AG09309 (cell line): Measurements from ENCODE around the gene ANAPC5.
"Not testable (repeated sequence)": the region's sequence is repeated elsewhere in the genome, so short reads cannot be mapped to it uniquely, and the experiment has no call there.

Source experiments
- DNase-seq: peaks from one replicate; pipeline ENCODE4 v3.0.0-alpha.2; 2010; ENCODE audit warnings: low read depth
- H3K4me3 ChIP-seq: 2 replicates; pipeline ENCODE4 v1.5.1; 2011; ENCODE audit warnings: mild to moderate bottlenecking, low read depth, low read length, moderate library complexity; ENCODE audit not compliant: control insufficient read depth
- TF ChIP-seq, protein P1 (sequence below): IDR thresholded peaks from 2 replicates; pipeline ENCODE4 v1.5.1; 2011; ENCODE audit warnings: mild to moderate bottlenecking, low read depth, low read length, inconsistent platforms; ENCODE audit not compliant: insufficient read depth, control insufficient read depth; ENCODE audit errors: missing control alignments

ANAPC5 gene

GRCh38 chr12:121391619-121392324 lies 39.6 kb upstream of the ANAPC5 start:
- no peak for DNase-seq
- TF ChIP-seq, protein P1, sequence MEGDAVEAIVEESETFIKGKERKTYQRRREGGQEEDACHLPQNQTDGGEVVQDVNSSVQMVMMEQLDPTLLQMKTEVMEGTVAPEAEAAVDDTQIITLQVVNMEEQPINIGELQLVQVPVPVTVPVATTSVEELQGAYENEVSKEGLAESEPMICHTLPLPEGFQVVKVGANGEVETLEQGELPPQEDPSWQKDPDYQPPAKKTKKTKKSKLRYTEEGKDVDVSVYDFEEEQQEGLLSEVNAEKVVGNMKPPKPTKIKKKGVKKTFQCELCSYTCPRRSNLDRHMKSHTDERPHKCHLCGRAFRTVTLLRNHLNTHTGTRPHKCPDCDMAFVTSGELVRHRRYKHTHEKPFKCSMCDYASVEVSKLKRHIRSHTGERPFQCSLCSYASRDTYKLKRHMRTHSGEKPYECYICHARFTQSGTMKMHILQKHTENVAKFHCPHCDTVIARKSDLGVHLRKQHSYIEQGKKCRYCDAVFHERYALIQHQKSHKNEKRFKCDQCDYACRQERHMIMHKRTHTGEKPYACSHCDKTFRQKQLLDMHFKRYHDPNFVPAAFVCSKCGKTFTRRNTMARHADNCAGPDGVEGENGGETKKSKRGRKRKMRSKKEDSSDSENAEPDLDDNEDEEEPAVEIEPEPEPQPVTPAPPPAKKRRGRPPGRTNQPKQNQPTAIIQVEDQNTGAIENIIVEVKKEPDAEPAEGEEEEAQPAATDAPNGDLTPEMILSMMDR: no peak
- no peak overlapping the region for H3K4me3 ChIP-seq

DNA sequence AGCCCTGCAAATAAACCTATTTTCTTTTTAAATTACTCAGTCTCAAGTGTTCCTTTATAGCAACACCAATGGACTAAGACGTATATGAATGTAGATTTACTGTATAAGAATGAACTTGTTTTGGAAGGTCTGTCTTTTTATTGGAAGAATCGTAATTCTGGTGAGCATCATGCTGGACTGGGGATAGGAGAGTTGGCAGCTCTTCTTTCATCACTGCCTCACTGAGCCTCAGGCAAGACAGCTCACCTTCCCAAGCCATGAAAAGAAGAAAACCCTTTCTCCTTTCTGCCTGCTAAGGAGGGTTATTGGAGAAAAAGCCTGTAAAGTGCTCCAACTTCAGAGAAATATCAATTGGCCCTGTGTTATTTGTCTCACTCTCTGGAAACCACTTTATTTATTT lies 38.6 kb upstream of the ANAPC5 start:
- no peak overlapping the region for H3K4me3 ChIP-seq
- TF ChIP-seq, protein P1: no peak

GRCh38 chr12:121388421-121388981 lies 36.3 kb upstream of the ANAPC5 start:
- DNase-seq: peak; percentile 43

More for the DNA sequence above, 38.6 kb upstream of the ANAPC5 start:
- DNase-seq: no peak

GRCh38 chr12:121384891-121385290 lies 32.7 kb upstream of the ANAPC5 start:
- DNase-seq, H3K4me3 ChIP-seq: not testable (repeated sequence)

More at GRCh38 chr12:121388421-121388981, 36.3 kb upstream of the ANAPC5 start:
- H3K4me3 ChIP-seq: no peak overlapping the region
- TF ChIP-seq, protein P1: no peak

- TF ChIP-seq, protein P1: peak; percentile 15
- H3K4me3 ChIP-seq: no peak overlapping the region
- DNase-seq: no peak
These were observed 31.4 kb upstream of the ANAPC5 start for GRCh38 chr12:121383601-121384021.

DNA sequence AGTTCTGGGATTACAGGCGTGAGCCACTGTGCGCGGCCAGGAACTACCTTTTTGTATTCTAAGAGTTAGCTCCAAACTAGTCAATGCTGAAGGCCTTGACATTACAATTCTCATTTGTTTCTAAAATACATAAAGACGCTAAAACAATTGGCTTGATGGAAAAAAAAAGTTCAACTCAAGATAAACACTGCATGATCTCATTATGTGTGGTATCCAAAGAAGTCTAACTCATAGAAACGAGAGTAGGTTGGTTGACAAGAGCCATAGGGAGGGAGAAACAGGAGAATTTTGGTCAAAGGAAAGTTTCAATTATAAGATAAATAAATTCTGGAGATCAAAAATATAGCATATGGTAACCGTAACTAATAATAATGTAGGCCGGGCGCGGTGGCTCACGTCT lies 27.7 kb upstream of the ANAPC5 start:
- TF ChIP-seq, protein P1: no peak
- H3K4me3 ChIP-seq: no peak overlapping the region
- DNase-seq: no peak

DNA sequence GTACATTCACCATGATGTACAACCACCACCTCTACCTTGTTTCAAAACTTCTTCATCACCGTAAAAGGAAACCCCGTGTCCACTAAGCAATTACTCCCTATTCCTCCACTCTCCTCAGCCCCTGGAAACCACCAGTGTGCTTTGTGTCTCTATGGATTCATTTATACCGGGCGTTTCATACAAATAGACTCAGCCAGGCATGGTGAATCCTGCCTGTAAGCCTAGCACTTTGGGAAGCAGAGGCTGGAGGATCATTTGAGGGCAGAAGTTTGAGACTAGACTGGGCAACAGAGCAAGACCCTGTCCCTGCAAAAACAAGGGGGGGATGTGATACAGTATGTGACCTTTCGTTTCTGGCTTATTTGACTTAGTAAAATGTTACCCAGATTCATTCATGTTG lies 26.5 kb upstream of the ANAPC5 start:
- no peak for DNase-seq
- TF ChIP-seq, protein P1: no peak
- no peak overlapping the region for H3K4me3 ChIP-seq
